NCI-H1694 (cell line): Measurements from ENCODE around the gene SLC7A11.
"Not testable (repeated sequence)": the region's sequence is repeated elsewhere in the genome, so short reads cannot be mapped to it uniquely, and the experiment has no call there.

Experiments
- DNase-seq: peaks from one replicate; lab custom pipeline; 2025; lab: John Stamatoyannopoulos, UW

Gene SLC7A11

GRCh38 chr4:138242834-138243156, 646 bp upstream of the SLC7A11 start:
- DNase-seq, result no peak

DNA sequence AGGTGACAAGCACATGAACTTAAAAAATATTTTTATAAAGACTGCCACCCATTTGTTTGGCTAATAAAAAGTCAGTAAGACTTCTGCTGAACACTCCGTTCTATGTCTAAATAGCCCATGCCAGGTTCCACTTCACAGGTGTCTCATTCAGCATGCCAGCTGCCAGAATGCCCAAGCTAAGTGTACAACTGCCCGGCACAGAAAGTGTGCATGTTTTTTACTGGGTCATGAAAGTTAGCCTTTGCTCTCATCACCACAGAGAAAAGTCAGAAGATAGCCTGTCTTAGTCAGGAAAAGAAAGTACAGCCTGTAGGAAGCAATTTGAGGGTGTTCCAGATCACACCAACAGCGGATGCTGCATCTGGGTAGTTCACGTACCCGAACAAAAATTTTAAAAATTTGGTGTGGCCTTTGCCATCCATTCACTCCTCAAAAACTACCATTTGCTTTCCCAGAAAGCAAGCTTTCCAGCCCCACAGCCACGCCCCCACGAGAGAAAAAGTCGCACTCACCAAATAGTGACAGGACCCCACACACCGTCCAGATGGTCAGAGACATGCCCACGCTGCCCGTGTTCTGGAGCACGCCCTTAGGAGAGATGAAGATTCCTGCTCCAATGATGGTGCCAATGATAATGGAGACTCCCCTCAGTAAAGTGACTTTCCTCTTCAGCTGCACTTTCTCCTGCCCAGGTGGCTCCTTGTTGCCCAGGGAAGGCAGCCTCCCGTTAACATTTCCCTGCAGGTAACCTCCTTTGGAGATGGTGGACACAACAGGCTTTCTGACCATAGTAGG, 671 bp downstream of the SLC7A11 start:
- DNase-seq, result no peak

DNA sequence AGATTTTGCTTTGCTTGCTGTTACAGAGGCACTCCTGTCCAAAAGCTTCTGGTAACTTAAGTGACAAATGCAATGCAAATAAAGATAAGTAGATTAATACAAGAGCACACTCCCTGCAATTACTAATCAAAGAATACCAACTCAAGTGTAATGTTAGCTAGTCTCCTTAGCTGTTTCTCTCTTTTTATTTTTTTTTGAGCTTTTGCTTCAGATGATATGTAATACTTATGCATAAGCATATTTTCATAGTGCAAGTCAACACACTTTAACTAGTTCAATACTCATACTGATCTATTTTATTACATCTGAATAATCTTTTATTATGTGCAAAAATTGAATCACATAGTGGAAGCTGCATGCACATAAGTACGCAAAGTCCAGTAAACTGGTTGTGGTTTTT, 2.7 kb downstream of the SLC7A11 start:
- DNase-seq, result no peak

DNA sequence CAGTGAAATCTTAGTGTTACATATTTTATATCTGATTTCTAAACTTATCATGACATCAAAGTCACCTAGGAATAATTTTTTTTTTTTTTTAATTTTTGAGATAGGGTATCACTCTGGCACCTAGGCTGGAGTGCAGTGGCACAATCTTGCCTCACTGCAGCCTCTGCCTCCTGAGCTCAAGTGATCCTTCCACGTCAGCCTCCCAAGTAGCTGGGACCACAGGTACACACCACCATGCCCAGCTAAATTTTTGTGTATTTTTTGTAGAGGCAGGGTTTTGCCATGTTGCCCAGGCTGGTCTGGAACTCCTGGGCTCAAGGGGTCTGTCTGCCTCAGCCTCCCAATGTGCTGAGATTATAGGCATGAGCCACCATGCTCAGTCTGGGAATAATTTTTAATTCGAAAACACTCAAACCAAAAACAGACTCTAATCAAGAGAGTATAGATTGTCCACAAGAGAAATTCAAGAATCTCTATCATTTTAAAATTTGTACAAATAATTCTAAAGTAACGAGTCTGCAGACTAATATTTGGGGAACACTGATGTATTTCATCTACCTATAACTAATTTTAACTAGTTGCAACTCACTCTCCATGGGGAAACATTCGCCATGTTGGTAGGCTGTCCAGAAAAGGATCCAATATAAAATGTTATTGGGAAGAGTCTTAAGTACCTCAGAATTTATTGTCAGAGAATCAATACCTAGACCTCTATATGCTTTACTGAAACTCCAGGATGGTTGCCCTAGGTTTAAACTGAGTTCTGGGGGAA, 3.4 kb downstream of the SLC7A11 start:
- DNase-seq, result no peak

DNA sequence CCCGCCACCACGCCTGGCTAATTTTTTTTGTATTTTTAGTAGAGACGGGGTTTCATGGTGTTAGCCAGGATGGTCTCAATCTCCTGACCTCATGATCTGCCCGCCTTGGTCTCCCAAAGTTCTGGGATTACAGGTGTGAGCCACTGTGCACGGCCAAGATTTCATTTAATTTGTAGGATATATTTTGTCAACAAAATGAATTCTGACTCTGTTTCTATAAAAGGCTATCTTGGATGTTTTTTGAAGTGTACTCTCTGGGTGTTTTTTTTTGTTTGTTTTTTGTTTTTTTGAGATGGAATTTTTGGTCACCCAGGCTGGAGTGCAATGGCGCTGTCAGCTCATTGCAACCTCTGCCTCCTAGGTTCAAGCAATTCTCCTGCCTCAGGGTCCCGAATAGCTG, 5.0 kb downstream of the SLC7A11 start:
- DNase-seq, result not testable (repeated sequence)

DNA sequence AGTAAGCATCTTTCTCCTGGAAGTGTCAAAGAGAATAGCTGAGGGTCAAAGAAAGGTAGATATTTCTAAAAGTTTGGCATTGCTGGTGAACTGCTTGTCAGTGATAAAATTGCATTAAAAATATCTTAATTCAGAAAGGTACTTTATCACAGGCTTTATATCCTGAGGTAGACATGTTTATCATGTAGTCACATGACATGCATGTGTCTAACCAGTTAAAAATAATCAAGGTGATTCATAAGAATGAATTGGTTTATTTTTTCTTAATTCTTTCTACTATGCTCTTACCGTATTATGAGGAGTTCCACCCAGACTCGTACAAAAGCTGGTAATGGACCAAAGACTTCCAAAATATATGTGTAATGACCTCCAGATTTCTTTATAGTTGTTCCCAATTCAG, 6.1 kb downstream of the SLC7A11 start:
- no peak for DNase-seq

- DNase-seq, result no peak
These were observed 6.7 kb downstream of the SLC7A11 start for GRCh38 chr4:138235419-138235952.

DNA sequence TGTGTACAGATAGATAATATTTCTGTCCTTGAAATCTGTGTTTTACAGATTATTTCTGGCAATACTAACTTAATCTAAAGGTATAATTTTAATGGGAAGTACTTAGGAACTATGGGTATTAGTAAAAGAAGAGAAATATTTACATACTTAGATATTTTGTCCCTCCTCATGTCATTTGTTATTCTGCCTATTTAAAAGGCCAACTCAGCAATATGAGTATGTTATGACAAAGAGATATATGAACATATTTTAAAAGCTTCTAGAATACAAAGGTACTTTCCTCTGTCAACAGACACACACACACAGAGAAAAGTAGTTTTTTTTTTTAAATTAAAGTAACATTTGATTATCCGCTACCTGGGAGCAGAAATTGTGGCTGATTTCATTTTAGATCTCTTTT, 7.9 kb downstream of the SLC7A11 start:
- DNase-seq, result no peak

- no peak for DNase-seq
These were observed 8.7 kb downstream of the SLC7A11 start for GRCh38 chr4:138233313-138234034.

- DNase-seq, result no peak
These were observed 9.8 kb downstream of the SLC7A11 start for GRCh38 chr4:138232364-138232763.

DNA sequence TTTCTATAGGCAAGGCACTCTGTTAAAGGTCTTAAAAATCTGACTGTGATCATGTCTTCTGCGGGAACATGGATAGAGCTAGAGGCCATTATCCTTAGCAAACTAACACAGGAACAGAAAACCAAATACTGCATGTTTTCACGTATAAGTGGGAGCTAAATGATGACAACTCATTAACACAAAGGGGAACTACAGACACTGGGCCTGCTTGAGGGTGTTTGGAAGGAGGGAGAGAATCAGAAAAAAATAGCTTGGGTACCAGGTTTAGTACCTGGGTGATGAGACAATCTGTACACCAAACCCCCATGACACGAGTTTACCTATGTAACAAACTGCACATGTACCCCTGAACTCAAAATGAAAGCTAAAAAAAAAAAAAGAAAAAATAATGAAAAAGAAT, 12.1 kb downstream of the SLC7A11 start:
- DNase-seq, result no peak

DNA sequence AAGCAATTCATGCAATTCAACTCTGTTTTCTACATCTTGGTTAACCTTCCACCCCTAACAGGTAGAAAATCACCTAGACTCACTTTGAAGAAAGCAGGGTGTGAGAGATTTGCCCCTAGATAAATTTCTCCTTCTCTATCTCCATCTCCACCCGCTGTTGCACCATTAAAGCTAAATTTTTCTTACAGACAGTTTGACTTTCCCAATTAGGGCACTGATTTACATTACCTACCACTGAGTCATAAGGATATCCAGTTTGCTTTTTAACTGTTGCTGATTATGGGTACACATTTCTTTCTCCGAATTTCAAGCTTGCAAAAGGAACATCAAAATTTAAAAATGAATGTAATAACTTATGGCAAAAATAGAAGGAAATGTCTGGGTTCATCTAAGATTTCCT, 13.0 kb downstream of the SLC7A11 start:
- DNase-seq, result no peak

GRCh38 chr4:138226351-138226750, 15.8 kb downstream of the SLC7A11 start:
- DNase-seq, result no peak

- no peak for DNase-seq
These were observed 16.7 kb downstream of the SLC7A11 start for GRCh38 chr4:138225477-138225876.

- no peak for DNase-seq
These were observed 17.5 kb downstream of the SLC7A11 start for GRCh38 chr4:138224614-138225013.

DNA sequence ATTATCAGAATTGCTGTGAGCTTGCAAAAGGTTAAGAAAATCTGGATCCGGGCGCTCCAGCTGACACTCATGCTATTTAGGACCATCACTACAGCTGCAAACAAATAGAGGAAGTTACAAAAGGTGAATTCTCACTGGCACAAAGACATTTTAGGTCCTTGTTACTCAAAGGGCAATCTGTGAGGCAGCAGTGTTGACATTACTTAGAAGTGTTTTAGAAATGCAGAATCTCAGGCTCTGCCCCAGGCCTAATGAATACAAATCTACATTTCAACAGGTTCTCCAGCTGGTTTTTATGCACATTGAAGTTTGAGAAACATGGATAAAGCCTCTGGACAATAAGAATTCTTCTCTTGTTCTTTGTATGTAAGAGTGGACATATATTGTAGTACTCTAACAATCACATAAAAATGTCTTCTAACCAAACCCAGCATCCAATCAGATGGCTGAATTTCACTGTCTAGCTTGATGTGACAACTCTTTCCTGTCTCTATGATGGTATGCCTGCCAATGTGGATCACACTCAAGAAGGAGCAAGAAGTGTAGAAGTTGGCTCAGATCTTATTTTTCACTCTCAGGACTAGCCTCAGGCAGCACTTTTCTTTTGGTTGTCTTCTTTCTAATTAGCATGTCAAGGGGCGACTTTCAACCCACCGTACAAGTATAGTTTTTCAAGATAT, 18.8 kb downstream of the SLC7A11 start:
- no peak for DNase-seq

DNA sequence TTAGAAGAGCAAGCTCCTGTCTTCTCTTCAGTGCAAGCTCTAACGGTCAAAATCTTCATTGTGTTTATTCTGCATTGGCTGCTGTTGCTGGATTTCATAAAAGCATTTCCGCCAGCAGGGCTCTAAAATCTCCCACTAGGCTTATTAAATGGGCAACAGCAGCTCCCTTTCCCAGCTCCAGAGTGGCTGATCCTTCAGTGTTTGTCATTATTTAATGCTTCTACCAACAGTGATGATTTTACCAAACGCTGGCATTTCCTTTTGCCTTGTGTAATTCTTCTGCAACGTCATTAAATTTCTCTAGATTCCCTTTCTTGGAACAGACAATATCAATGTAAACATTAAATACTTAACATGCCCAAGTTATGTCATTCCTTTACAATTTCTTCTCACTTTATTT, 20.1 kb downstream of the SLC7A11 start:
- no peak for DNase-seq

DNA sequence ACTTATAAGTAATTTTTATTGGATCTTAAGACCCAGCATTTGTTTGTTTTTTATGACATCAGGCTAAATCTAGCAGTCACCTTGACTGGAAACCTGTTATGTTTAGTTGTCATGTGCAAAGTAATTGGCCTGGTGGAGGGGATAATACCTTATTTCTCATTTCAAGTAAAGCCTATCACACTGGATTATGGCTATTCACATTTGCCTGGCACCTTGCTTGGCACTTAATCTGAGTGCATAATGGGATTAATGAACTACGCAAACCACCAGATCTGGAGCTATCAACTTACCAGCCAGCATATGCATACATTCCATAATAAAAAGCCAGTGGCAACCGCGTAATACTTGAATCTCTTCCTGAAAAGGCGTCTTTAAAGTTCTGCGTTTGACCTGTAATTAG, 23.2 kb downstream of the SLC7A11 start:
- DNase-seq, result no peak

DNA sequence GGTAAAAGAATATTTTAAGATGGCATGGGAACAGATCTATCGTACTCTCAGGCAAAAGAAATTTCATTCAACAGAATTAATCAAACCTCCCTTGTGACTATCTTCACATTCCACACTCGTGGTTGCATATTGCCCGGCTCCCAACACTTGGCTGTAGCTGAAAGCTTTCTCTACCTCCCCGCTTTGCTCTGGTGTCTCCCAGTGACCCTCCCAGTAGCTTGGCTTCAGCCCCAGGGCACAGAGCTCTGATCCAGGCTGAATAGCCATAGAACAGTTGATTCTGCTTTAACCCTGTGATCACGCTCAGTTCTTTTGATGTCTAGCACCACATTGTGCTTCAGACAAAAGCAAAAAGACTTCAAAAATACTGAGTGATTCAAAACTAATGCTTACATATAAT, 24.6 kb downstream of the SLC7A11 start:
- no peak for DNase-seq

- no peak for DNase-seq
These were observed 25.8 kb downstream of the SLC7A11 start for GRCh38 chr4:138216272-138216867.

GRCh38 chr4:138210576-138210975, 31.6 kb downstream of the SLC7A11 start:
- not testable (repeated sequence) for DNase-seq

GRCh38 chr4:138209094-138209493, 33.1 kb downstream of the SLC7A11 start:
- DNase-seq, result no peak
